ENCODE results near the gene RAB44. TPM values are rescaled to one million over a fixed set of nuclear protein-coding genes. Genes with fewer than 3 reads are reported as not detected.

RAB44 gene
- total RNA-seq, 2 donors from 2014 or later, result 0.14 to 0.45 TPM

DNA sequence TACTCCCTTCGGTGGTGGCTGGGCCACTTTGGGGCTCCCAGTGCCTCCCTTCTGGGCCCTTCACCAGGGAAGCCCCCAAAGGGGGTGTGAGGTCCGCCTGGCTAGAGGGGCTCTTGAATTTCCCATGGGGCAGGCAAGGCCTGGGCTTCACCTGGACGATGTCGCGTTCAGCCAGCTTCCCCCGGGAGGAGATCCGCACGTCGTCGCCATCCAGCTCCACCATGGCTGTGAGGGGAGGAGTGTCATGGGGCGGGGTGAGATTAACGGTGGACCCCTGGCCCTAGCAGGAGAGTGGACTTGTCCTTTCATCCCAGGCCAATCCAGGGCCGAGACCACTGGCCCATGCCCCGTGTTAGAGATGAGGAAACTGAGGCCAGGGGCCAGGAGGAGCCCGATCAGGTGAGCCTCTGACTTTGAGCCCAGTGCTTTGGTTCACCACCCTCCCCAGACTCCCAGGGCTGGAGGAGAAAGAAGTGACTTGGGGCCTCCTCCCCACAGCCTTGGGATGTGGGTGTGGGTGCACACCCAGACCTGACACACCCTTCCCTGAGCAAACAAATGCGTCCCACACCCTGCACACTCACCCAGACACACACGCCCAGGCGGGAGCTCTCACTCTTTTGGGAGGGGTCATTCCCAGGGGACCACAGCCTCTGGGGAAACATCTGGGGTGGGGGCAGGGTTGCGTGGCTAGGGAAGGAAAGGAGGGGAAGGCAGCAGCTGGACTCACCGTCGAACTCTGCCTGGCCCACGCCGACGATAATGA lies 46.1 kb downstream of the RAB44 start:
- TF ChIP-seq, protein P1, sequence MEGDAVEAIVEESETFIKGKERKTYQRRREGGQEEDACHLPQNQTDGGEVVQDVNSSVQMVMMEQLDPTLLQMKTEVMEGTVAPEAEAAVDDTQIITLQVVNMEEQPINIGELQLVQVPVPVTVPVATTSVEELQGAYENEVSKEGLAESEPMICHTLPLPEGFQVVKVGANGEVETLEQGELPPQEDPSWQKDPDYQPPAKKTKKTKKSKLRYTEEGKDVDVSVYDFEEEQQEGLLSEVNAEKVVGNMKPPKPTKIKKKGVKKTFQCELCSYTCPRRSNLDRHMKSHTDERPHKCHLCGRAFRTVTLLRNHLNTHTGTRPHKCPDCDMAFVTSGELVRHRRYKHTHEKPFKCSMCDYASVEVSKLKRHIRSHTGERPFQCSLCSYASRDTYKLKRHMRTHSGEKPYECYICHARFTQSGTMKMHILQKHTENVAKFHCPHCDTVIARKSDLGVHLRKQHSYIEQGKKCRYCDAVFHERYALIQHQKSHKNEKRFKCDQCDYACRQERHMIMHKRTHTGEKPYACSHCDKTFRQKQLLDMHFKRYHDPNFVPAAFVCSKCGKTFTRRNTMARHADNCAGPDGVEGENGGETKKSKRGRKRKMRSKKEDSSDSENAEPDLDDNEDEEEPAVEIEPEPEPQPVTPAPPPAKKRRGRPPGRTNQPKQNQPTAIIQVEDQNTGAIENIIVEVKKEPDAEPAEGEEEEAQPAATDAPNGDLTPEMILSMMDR (IDR thresholded peaks at IDR 0.05), result no peak
- TF ChIP-seq POLR2A (IDR thresholded peaks at IDR 0.05) (no peak), POLR2AphosphoS5 (IDR thresholded peaks at IDR 0.05) (no peak)
- WGBS, result 82% methylated on average over 24 of the region's 24 CpGs
- no peak for DNase-seq (ENCODE audit: low spot score)
- H3K9me3 ChIP-seq, result no peaks in the 10 kb centered on the region
- no peak overlapping the region for H3K4me3 ChIP-seq
- intact Hi-C loops (cut with DNase I), result no loop called here
- H3K27ac ChIP-seq, result no peak overlapping the region
- no peaks in the 10 kb centered on the region for H3K27me3 ChIP-seq (replicated peaks; ENCODE audit: insufficient read depth)
- no peaks in the 10 kb centered on the region for H3K36me3 ChIP-seq
- H3K4me1 ChIP-seq (replicated peaks), result no peaks in the 10 kb centered on the region

DNA sequence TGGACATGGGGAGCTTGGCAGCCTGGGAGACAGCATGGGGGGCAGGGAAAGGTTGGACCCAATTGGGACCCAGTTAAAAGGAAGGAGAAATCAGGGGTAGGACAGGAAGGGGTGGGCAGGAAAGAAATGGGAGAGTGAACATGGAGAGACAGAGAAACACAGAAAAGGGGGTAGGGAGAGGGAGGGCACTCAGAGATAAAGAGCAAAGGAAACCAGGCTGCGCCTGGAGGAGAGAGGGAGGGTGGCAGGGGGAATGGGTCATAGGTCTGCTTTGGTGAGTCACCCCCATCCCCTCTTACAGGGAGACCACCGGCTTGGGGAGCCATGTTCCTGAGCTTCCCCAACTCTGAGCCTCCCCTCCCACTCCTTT lies 46.7 kb downstream of the RAB44 start:
- WGBS, result 72% methylated on average over 2 of the region's 2 CpGs

DNA sequence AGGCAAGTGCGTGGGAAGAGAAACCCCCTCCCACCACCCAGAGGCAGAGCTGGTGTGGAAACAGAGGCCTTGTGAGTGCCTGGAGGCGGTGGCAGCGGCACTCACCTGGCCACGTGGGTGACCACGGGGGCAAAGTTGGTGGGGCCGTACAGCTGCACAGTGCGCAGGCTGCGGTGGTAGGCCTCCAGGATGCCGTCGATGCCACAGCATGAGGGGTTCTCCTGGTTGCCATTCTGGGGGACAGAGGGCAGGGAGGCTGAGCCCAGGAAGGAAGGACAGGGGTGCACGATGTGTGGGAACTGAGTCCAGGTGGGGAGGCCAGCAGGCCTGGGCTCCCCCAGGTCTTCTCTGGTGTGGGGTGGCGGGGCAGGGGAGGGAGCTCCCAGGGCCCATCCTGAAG lies 47.7 kb downstream of the RAB44 start:
- TF ChIP-seq POLR2A (IDR thresholded peaks at IDR 0.05) (no peak), POLR2AphosphoS5 (IDR thresholded peaks at IDR 0.05) (no peak)
- TF ChIP-seq, protein P1 (IDR thresholded peaks at IDR 0.05), result no peak
- DNase-seq (ENCODE audit: low spot score), result no peak
- H3K27me3 ChIP-seq (replicated peaks; ENCODE audit: insufficient read depth), result no peaks in the 10 kb centered on the region
- no peaks in the 10 kb centered on the region for H3K9me3 ChIP-seq
- no peak overlapping the region for H3K27ac ChIP-seq
- H3K36me3 ChIP-seq, result no peaks in the 10 kb centered on the region
- intact Hi-C loops (cut with DNase I), result no loop called here
- H3K4me3 ChIP-seq, result no peak overlapping the region
- no peaks in the 10 kb centered on the region for H3K4me1 ChIP-seq (replicated peaks)
- 90% methylated on average over 12 of the region's 12 CpGs for WGBS

More for the DNA sequence above, 46.7 kb downstream of the RAB44 start:
- no peak overlapping the region for H3K27ac ChIP-seq
- H3K4me3 ChIP-seq, result no peak overlapping the region
- no peaks in the 10 kb centered on the region for H3K27me3 ChIP-seq (replicated peaks; ENCODE audit: insufficient read depth)
- H3K36me3 ChIP-seq, result no peaks in the 10 kb centered on the region
- no peaks in the 10 kb centered on the region for H3K4me1 ChIP-seq (replicated peaks)
- no peaks in the 10 kb centered on the region for H3K9me3 ChIP-seq
- DNase-seq (ENCODE audit: low spot score), result no peak
- intact Hi-C loops (cut with DNase I), result no loop called here
- no peak for TF ChIP-seq POLR2A (IDR thresholded peaks at IDR 0.05)
- TF ChIP-seq, protein P1 (IDR thresholded peaks at IDR 0.05), result no peak
- TF ChIP-seq POLR2AphosphoS5 (IDR thresholded peaks at IDR 0.05), result no peak

DNA sequence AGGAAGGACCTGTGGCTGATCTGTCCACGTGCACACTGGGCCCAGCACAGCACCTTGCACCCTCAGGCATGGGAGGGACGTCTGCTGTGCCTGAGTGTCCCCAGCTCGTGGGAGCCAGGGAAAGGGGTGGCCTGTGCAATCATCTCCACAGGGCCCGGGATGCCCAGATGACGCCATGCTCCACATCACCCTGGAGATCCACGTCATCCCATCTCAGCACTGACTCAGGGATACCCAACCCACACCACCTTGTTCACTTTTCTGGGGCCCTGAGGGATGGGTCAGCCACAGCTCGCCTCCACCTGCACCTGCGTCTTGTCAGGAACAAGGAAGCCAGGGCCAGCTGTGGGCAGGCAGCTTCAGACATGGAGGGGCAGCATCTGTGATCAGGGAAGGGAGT lies 48.2 kb downstream of the RAB44 start:
- no peaks in the 10 kb centered on the region for H3K4me1 ChIP-seq (replicated peaks)
- H3K27ac ChIP-seq, result no peak overlapping the region
- no peaks in the 10 kb centered on the region for H3K36me3 ChIP-seq
- DNase-seq (ENCODE audit: low spot score), result no peak
- no peaks in the 10 kb centered on the region for H3K9me3 ChIP-seq
- 74% methylated on average over 5 of the region's 8 CpGs for WGBS
- TF ChIP-seq POLR2AphosphoS5 (IDR thresholded peaks at IDR 0.05) (no peak), POLR2A (IDR thresholded peaks at IDR 0.05) (no peak)
- TF ChIP-seq, protein P1 (IDR thresholded peaks at IDR 0.05), result no peak
- intact Hi-C loops (cut with DNase I), result no loop called here
- no peak overlapping the region for H3K4me3 ChIP-seq
- no peaks in the 10 kb centered on the region for H3K27me3 ChIP-seq (replicated peaks; ENCODE audit: insufficient read depth)

DNA sequence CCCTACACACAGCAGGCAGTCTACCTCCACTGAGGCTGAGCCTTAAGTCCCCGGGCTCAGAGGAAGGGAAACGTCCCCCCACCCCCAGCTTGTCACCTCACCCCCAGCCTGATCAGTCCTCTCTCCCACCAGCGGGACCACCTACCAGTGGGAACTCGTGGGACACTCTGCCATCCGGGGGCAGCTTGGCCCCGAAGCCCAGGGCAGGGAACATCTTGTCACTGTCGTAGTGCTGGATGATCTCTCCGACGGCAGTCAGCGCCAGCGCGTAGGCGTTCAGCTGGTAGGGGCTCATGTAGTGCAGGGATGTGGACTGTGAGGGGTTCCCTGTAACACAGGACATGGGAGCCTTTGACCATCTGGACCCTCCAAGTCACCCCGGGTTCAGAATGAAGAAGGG lies 48.6 kb downstream of the RAB44 start:
- Histone ChIP-seq H3K4me1 (replicated peaks) (no peaks in the 10 kb centered on the region), H3K4me3 (no peak overlapping the region), H3K27ac (no peak overlapping the region), H3K27me3 (replicated peaks; ENCODE audit: insufficient read depth) (no peaks in the 10 kb centered on the region), H3K36me3 (no peaks in the 10 kb centered on the region), H3K9me3 (no peaks in the 10 kb centered on the region)
- 83% methylated on average over 14 of the region's 14 CpGs for WGBS
- intact Hi-C loops (cut with DNase I), result no loop called here
- no peak for TF ChIP-seq POLR2A (IDR thresholded peaks at IDR 0.05)
- no peak for TF ChIP-seq POLR2AphosphoS5 (IDR thresholded peaks at IDR 0.05)
- no peak for DNase-seq (ENCODE audit: low spot score)

All from prostate gland (tissue), 2 donors.